Measurements from ENCODE around the gene COL20A1.

DNA sequence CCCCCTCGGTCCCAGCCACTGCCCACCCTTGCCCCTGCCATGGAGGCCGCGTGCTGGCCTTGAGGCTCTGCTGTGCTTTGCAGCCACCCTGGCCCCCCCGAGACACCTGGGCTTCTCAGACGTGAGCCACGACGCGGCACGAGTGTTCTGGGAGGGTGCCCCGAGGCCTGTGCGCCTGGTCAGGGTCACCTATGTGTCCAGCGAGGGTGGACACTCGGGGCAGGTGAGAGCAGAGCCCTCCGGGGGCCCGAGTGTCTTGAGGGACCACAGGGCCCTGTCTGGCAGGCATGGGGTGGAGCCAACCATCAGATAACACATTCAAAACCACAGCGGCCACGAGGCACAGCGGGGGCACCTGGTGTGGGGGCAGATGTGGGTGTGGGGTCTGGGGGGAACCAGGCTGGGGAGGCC is 18.9 kb downstream of the COL20A1 start:
- TF ChIP-seq, protein P1, sequence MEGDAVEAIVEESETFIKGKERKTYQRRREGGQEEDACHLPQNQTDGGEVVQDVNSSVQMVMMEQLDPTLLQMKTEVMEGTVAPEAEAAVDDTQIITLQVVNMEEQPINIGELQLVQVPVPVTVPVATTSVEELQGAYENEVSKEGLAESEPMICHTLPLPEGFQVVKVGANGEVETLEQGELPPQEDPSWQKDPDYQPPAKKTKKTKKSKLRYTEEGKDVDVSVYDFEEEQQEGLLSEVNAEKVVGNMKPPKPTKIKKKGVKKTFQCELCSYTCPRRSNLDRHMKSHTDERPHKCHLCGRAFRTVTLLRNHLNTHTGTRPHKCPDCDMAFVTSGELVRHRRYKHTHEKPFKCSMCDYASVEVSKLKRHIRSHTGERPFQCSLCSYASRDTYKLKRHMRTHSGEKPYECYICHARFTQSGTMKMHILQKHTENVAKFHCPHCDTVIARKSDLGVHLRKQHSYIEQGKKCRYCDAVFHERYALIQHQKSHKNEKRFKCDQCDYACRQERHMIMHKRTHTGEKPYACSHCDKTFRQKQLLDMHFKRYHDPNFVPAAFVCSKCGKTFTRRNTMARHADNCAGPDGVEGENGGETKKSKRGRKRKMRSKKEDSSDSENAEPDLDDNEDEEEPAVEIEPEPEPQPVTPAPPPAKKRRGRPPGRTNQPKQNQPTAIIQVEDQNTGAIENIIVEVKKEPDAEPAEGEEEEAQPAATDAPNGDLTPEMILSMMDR (conservative IDR thresholded peaks at IDR 0.05 in 1 of 2, IDR thresholded peaks at IDR 0.05 in 1 of 2; ENCODE audit: low read depth in 1 of 2, low read length in 2 of 2) = no peak
- TF ChIP-seq EZH2 (IDR thresholded peaks at IDR 0.05; ENCODE audit: low read length, missing control alignments) = no peak

Data from fibroblast of lung (primary cell).